Esophagus muscularis mucosa (tissue), 4 donors: ENCODE measurements around the gene XCR1.

ENCODE experiments used
- CTCF ChIP-seq, 3 experiments: fragments of 200-600 bp in 2 of 3; fragments of 450-650 bp in 1 of 3; sonication (generic) in 2 of 3; IDR thresholded peaks; one replicate each; pipeline ENCODE4 v1.5.1; 2017 to 2019; ENCODE audit warnings: antibody characterized with exemption in 3 of 3, mild to moderate bottlenecking in 2 of 3, moderate library complexity in 1 of 3
- EP300 ChIP-seq: sonication (generic); formaldehyde crosslinking; IDR thresholded peaks from one replicate; pipeline ENCODE4 v1.6.1; 2017; ENCODE audit warnings: antibody characterized with exemption
- POLR2A ChIP-seq: fragments of 450-650 bp; IDR thresholded peaks from one replicate; pipeline ENCODE4 v1.6.1; 2017; ENCODE audit warnings: antibody characterized with exemption, moderate library complexity, mild to moderate bottlenecking, low read depth
- POLR2AphosphoS5 ChIP-seq, 2 donors: sonication (generic); formaldehyde crosslinking; IDR thresholded peaks; one replicate each; pipeline ENCODE4 v1.6.1; 2017; ENCODE audit warnings: antibody characterized with exemption in 2 of 2

DNA sequence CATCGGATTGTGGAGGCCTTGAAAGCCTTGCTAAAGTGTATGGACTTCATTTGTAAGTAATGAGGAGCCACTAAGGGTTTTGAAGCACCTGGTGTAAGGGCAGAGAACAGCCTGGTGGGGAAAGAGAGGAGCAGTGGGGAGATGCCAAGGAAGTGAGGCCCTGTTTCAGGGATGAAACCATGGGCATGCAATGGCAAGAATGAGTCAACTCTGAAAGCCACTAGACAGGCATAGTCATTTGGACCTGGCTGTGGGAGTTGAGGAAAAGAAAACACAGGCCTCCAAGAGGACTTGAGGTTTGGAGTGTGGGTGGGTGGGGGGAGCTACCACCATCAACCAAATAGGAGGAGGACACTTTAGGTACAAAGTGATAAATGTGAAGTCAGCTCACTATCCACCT, 7.6 kb downstream of the XCR1 start:
- no peak for TF ChIP-seq CTCF (IDR thresholded peaks at IDR 0.05)
- no peak for TF ChIP-seq POLR2AphosphoS5 (IDR thresholded peaks at IDR 0.05)
- TF ChIP-seq POLR2A: no peak
- TF ChIP-seq EP300: no peak
